Hematopoietic multipotent progenitor cell treated with erythropoietin and hydrocortisone succinate and interleukin-3 and kit ligand, for 17 days (in vitro differentiated cells): ENCODE measurements around the gene KRT17.
"Not testable (repeated sequence)": the region's sequence is repeated elsewhere in the genome, so short reads cannot be mapped to it uniquely, and the experiment has no call there.

ENCODE experiments used
- DNase-seq: peaks from one replicate; pipeline ENCODE4 v3.0.0-alpha.2; 2015; ENCODE audit warnings: low spot score

The KRT17 gene

GRCh38 chr17:41592601-41593305, 31.6 kb downstream of the KRT17 start:
- no peak for DNase-seq

GRCh38 chr17:41589301-41589700, 35.1 kb downstream of the KRT17 start:
- no peak for DNase-seq

- no peak for DNase-seq
Measured at GRCh38 chr17:41588126-41588810, 36.1 kb downstream of the KRT17 start.

GRCh38 chr17:41586863-41587495, 37.4 kb downstream of the KRT17 start, which contains the start of gene KRT14:
TSS of gene KRT14 (minus strand) at chr17:41586895. CDS start at chr17:41586834, 61 bp downstream.
- no peak for DNase-seq

GRCh38 chr17:41585301-41586056, 38.9 kb downstream of the KRT17 start:
- DNase-seq: no peak

- DNase-seq: not testable (repeated sequence)
Measured at GRCh38 chr17:41584331-41584927, 39.9 kb downstream of the KRT17 start.

GRCh38 chr17:41583137-41584127, 40.9 kb downstream of the KRT17 start:
- no peak for DNase-seq

GRCh38 chr17:41582061-41582968, 42.1 kb downstream of the KRT17 start:
- DNase-seq: not testable (repeated sequence)

GRCh38 chr17:41581366-41582060, 42.9 kb downstream of the KRT17 start:
- DNase-seq: no peak

GRCh38 chr17:41580687-41581365, 43.5 kb downstream of the KRT17 start:
- no peak for DNase-seq

GRCh38 chr17:41580244-41580575, 44.2 kb downstream of the KRT17 start:
- DNase-seq: no peak

- peak; percentile 68 for DNase-seq
Measured at GRCh38 chr17:41579484-41580243, 44.7 kb downstream of the KRT17 start.

- no peak for DNase-seq
Measured at GRCh38 chr17:41578971-41579370, 45.4 kb downstream of the KRT17 start.

GRCh38 chr17:41578538-41578937, 45.8 kb downstream of the KRT17 start:
- DNase-seq: no peak

GRCh38 chr17:41576740-41577139, 47.6 kb downstream of the KRT17 start:
- DNase-seq: not testable (repeated sequence)

GRCh38 chr17:41575336-41575735, 49.0 kb downstream of the KRT17 start:
- DNase-seq: no peak

GRCh38 chr17:41571561-41572434, 52.6 kb downstream of the KRT17 start, which contains the start of gene KRT9:
TSS of gene KRT9 (minus strand) at chr17:41572059. CDS start at chr17:41571992, 67 bp downstream.
- no peak for DNase-seq
